Measurements from ENCODE around the gene PHACTR1. TPM values are rescaled to one million over a fixed set of nuclear protein-coding genes. Genes with fewer than 3 reads are reported as not detected.

PHACTR1 gene
- total RNA-seq, 4 donors from 2014 or later = 2.0 to 8.3 (median 4.5) TPM

DNA sequence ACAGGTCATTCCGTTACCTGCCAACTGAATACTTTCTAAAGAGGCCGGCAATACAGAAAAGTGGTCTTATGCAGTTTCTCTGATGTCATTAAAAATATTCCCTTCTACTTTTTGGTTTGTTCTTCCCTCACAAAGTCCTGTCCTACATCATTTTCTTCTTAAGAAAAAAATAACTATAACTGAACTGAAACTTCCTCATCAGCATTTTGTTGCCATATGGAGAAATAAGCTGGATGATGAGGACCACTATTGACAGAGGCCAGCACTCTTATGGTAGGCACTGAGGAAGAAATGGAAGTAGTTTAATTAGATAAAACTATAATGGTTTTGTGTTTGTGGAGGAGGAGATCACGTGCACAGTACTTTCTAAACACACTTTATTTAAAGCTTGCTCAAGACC is 274.9 kb downstream of the PHACTR1 start:
- Histone ChIP-seq H3K4me1 (no peaks in the 10 kb centered on the region), H3K27me3 (no peaks in the 10 kb centered on the region), H3K9me3 (no peaks in the 10 kb centered on the region), H3K36me3 (no peaks in the 10 kb centered on the region), H3K4me3 (no peak overlapping the region), H3K27ac (no peak overlapping the region)
- intact Hi-C loops (cut with DNase I; ENCODE audit: low total_unique reads) = no loop called here
- no peak for DNase-seq
- TF ChIP-seq, protein P1, sequence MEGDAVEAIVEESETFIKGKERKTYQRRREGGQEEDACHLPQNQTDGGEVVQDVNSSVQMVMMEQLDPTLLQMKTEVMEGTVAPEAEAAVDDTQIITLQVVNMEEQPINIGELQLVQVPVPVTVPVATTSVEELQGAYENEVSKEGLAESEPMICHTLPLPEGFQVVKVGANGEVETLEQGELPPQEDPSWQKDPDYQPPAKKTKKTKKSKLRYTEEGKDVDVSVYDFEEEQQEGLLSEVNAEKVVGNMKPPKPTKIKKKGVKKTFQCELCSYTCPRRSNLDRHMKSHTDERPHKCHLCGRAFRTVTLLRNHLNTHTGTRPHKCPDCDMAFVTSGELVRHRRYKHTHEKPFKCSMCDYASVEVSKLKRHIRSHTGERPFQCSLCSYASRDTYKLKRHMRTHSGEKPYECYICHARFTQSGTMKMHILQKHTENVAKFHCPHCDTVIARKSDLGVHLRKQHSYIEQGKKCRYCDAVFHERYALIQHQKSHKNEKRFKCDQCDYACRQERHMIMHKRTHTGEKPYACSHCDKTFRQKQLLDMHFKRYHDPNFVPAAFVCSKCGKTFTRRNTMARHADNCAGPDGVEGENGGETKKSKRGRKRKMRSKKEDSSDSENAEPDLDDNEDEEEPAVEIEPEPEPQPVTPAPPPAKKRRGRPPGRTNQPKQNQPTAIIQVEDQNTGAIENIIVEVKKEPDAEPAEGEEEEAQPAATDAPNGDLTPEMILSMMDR (IDR thresholded peaks at IDR 0.05) = no peak
- no peak for TF ChIP-seq POLR2A (IDR thresholded peaks at IDR 0.05)

DNA sequence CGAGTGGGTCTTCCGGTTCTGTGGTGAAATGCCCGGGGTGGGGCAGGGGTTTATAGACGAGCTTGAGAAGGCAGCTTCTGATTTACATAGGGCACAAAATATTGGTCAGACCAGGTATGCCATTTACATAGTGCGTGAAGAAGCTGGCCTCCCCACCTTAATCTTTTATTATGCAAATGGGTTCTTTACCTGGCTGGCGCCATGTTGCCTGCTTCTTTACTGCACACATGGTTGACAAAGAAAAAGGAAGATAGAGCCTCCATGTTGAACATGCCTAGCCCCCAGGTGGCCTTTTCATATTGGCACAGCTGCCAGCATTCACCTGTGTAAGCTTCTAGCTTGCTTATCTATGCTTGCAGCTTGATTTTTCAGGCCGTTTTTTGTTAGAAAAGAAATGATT is 276.2 kb downstream of the PHACTR1 start:
- TF ChIP-seq POLR2A (IDR thresholded peaks at IDR 0.05) = no peak
- TF ChIP-seq, protein P1 (IDR thresholded peaks at IDR 0.05) = no peak
- intact Hi-C loops (cut with DNase I; ENCODE audit: low total_unique reads) = no loop called here
- no peak for DNase-seq
- Histone ChIP-seq H3K9me3 (no peaks in the 10 kb centered on the region), H3K27ac (no peak overlapping the region), H3K4me3 (no peak overlapping the region), H3K36me3 (no peaks in the 10 kb centered on the region), H3K27me3 (no peaks in the 10 kb centered on the region), H3K4me1 (no peaks in the 10 kb centered on the region)

DNA sequence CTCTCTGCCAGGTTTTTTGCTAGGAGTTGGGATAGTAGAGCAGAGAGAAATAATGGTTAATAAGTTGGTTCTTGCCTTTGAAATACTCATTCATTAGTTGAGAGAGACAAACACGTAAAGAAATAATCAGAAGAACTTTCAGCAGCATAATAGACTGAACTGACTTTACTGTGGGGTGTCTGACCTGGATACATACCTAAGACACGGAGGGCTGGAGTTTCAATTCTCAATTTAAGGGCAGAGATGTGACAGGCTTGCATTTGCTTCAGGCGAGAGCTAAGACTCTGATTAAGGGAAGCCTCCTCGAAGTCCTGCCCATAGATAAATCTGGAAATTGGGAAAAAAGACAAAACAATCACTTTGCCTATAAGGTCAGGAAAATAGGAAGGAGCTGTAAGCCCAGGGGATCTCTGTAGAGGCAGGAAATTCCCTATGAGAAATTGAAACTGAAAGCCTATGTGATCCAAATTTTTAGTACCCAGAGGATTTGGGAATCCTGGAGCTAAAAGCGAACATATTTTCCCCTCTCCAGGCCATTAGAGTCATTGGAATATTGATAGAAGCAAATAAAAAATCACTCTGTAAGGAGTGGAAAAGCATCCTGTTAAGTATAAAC is 276.8 kb downstream of the PHACTR1 start:
- Histone ChIP-seq H3K4me3 (no peak overlapping the region), H3K27me3 (no peaks in the 10 kb centered on the region), H3K4me1 (no peaks in the 10 kb centered on the region), H3K27ac (no peak overlapping the region), H3K9me3 (no peaks in the 10 kb centered on the region), H3K36me3 (no peaks in the 10 kb centered on the region)
- intact Hi-C loops (cut with DNase I; ENCODE audit: low total_unique reads) = no loop called here
- DNase-seq = no peak
- TF ChIP-seq POLR2A (IDR thresholded peaks at IDR 0.05) = no peak
- TF ChIP-seq, protein P1 (IDR thresholded peaks at IDR 0.05) = no peak

DNA sequence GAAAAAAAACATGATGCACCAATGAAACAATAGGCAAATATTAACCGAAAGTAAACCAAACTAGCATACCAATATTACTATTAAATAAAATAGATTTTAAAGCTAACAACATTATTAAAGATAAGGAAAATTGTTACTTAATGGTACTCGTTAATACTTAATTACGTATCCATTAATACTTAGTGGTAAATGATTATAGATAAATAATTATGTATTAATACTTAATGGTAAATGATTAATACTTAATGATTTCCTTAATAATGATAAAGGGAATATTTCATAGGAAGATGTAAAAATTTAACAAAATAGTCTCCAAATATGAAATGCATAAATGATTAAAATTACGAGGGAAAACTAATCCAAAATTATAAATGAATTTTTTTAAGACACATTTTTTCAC is 278.9 kb downstream of the PHACTR1 start:
- Histone ChIP-seq H3K27ac (no peak overlapping the region), H3K36me3 (no peaks in the 10 kb centered on the region), H3K9me3 (no peaks in the 10 kb centered on the region), H3K4me3 (no peak overlapping the region), H3K4me1 (no peaks in the 10 kb centered on the region), H3K27me3 (no peaks in the 10 kb centered on the region)
- TF ChIP-seq, protein P1 (IDR thresholded peaks at IDR 0.05) = no peak
- TF ChIP-seq POLR2A (IDR thresholded peaks at IDR 0.05) = no peak
- no peak for DNase-seq
- intact Hi-C loops (cut with DNase I; ENCODE audit: low total_unique reads) = no loop called here

DNA sequence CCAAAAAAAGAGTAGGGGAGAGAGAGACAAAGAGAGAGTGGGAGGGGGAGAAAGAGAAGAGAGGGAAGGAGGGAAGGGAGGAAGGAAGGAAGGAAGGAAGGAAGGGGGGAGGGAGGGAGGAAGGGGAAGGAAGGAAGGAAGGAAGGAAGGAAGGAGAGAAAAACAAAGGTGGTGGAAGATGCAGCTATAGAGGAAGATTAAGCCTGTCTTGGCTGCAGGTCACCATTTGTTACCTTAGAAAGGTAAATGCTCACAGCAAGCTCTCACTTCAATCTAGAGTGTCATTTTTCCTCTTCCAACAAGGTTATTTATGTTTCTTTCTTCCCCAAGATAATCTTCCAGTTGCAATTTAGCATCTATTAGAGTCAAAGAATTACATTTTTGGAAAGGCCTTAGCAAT is 284.0 kb downstream of the PHACTR1 start:
- H3K4me1 ChIP-seq = no peaks in the 10 kb centered on the region
- TF ChIP-seq, protein P1 (IDR thresholded peaks at IDR 0.05) = no peak
- no peak for TF ChIP-seq POLR2A (IDR thresholded peaks at IDR 0.05)
- H3K4me3 ChIP-seq = no peak overlapping the region
- H3K27ac ChIP-seq = no peak overlapping the region
- H3K9me3 ChIP-seq = no peaks in the 10 kb centered on the region
- intact Hi-C loops (cut with DNase I; ENCODE audit: low total_unique reads) = no loop called here
- no peak for DNase-seq
- no peaks in the 10 kb centered on the region for H3K36me3 ChIP-seq
- H3K27me3 ChIP-seq = no peaks in the 10 kb centered on the region
